ENCODE data around the gene CLIP4.

The CLIP4 gene

DNA sequence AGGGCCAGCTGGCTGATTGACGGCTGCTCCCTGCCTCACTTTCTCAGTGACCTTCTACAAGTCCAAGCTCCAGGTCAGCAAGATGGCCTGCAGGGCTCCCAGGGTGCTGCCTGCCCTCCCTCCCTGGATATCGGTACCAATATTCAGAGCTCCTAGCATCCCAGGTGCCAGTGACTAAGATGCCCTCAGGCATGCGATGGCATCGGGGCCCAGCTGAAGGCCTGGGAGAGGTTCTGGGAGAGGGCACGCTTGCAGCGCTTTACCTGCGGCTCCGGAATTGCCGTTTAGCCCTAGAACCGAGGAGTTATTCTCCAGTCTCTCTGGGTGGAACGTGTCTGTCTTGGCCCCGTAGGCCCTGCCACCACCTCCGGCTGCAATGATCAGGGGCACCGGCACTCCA is 116.8 kb downstream of the CLIP4 start:
- no peak overlapping the region for H2AFZ ChIP-seq (ENCODE audit: low read depth)
- H3K4me1 ChIP-seq (ENCODE audit: low read depth, poor library complexity, severe bottlenecking) = no peaks in the 10 kb centered on the region
- no peaks in the 10 kb centered on the region for H3K79me2 ChIP-seq (ENCODE audit: insufficient read depth, low read depth)
- no peaks in the 10 kb centered on the region for H4K20me1 ChIP-seq (ENCODE audit: insufficient read depth)
- H3K4me2 ChIP-seq = no peak overlapping the region
- H3K36me3 ChIP-seq (ENCODE audit: insufficient read depth) = no peaks in the 10 kb centered on the region
- H3K27ac ChIP-seq = no peak overlapping the region
- TF ChIP-seq, protein P1, sequence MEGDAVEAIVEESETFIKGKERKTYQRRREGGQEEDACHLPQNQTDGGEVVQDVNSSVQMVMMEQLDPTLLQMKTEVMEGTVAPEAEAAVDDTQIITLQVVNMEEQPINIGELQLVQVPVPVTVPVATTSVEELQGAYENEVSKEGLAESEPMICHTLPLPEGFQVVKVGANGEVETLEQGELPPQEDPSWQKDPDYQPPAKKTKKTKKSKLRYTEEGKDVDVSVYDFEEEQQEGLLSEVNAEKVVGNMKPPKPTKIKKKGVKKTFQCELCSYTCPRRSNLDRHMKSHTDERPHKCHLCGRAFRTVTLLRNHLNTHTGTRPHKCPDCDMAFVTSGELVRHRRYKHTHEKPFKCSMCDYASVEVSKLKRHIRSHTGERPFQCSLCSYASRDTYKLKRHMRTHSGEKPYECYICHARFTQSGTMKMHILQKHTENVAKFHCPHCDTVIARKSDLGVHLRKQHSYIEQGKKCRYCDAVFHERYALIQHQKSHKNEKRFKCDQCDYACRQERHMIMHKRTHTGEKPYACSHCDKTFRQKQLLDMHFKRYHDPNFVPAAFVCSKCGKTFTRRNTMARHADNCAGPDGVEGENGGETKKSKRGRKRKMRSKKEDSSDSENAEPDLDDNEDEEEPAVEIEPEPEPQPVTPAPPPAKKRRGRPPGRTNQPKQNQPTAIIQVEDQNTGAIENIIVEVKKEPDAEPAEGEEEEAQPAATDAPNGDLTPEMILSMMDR (conservative IDR thresholded peaks at IDR 0.05; ENCODE audit: low read depth, low read length) = no peak
- H3K9ac ChIP-seq = no peak overlapping the region
- no peak overlapping the region for H3K4me3 ChIP-seq (IDR thresholded peaks at IDR 0.05; ENCODE audit: insufficient read depth, low read depth, low read length)
- no peaks in the 10 kb centered on the region for H3K27me3 ChIP-seq (ENCODE audit: insufficient read depth, low read depth)

DNA sequence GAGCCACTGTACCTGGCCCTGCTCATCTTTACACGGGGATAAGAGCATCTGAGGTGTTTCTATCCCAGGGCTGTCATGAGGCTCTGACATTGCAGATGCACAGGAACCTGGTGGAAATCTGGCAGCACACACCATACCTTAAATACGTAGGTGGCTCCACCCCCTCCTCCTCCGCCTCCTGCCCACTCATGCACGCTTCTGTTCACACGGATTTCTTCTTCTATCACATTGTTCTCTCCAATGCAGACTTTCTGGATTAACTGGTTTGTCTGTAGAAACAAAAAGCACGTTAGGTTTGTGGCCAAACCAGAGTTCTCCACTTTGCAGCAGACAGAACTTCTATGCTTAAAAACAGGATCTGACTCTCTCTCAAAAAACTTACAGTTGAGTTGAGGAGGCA is 118.2 kb downstream of the CLIP4 start:
- Histone ChIP-seq H4K20me1 (ENCODE audit: insufficient read depth) (no peaks in the 10 kb centered on the region), H3K27ac (no peak overlapping the region), H3K4me3 (IDR thresholded peaks at IDR 0.05; ENCODE audit: insufficient read depth, low read depth, low read length) (no peak overlapping the region), H3K79me2 (ENCODE audit: insufficient read depth, low read depth) (no peaks in the 10 kb centered on the region), H3K4me2 (no peak overlapping the region), H3K27me3 (ENCODE audit: insufficient read depth, low read depth) (no peaks in the 10 kb centered on the region), H3K9ac (no peak overlapping the region), H3K36me3 (ENCODE audit: insufficient read depth) (no peaks in the 10 kb centered on the region), H3K4me1 (ENCODE audit: low read depth, poor library complexity, severe bottlenecking) (no peaks in the 10 kb centered on the region), H2AFZ (ENCODE audit: low read depth) (no peak overlapping the region)
- TF ChIP-seq, protein P1 (conservative IDR thresholded peaks at IDR 0.05; ENCODE audit: low read depth, low read length) = no peak

- Histone ChIP-seq H3K4me1 (ENCODE audit: low read depth, poor library complexity, severe bottlenecking) (no peaks in the 10 kb centered on the region), H4K20me1 (ENCODE audit: insufficient read depth) (no peaks in the 10 kb centered on the region), H3K27ac (no peak overlapping the region), H2AFZ (ENCODE audit: low read depth) (no peak overlapping the region), H3K4me3 (IDR thresholded peaks at IDR 0.05; ENCODE audit: insufficient read depth, low read depth, low read length) (no peak overlapping the region), H3K36me3 (ENCODE audit: insufficient read depth) (no peaks in the 10 kb centered on the region), H3K79me2 (ENCODE audit: insufficient read depth, low read depth) (no peaks in the 10 kb centered on the region), H3K9ac (no peak overlapping the region), H3K27me3 (ENCODE audit: insufficient read depth, low read depth) (no peaks in the 10 kb centered on the region), H3K4me2 (no peak overlapping the region)
- TF ChIP-seq, protein P1 (conservative IDR thresholded peaks at IDR 0.05; ENCODE audit: low read depth, low read length) = no peak
These were observed 120.2 kb downstream of the CLIP4 start for GRCh38 chr2:29235411-29235810.

- H3K79me2 ChIP-seq (ENCODE audit: insufficient read depth, low read depth) = no peaks in the 10 kb centered on the region
- H4K20me1 ChIP-seq (ENCODE audit: insufficient read depth) = no peaks in the 10 kb centered on the region
- no peaks in the 10 kb centered on the region for H3K27me3 ChIP-seq (ENCODE audit: insufficient read depth, low read depth)
- no peak overlapping the region for H3K9ac ChIP-seq
- no peak overlapping the region for H3K4me3 ChIP-seq (IDR thresholded peaks at IDR 0.05; ENCODE audit: insufficient read depth, low read depth, low read length)
- TF ChIP-seq, protein P1 (conservative IDR thresholded peaks at IDR 0.05; ENCODE audit: low read depth, low read length) = no peak
- no peaks in the 10 kb centered on the region for H3K36me3 ChIP-seq (ENCODE audit: insufficient read depth)
- no peak overlapping the region for H3K4me2 ChIP-seq
- H2AFZ ChIP-seq (ENCODE audit: low read depth) = no peak overlapping the region
- H3K4me1 ChIP-seq (ENCODE audit: low read depth, poor library complexity, severe bottlenecking) = no peaks in the 10 kb centered on the region
- no peak overlapping the region for H3K27ac ChIP-seq
These were observed 120.9 kb downstream of the CLIP4 start for GRCh38 chr2:29236074-29236473.

Measured in KMS-11 (cell line).